ENCODE measurements around the gene PTPRS. TPM values are rescaled to one million over a fixed set of nuclear protein-coding genes. Genes with fewer than 3 reads are reported as not detected.

The PTPRS gene
- total RNA-seq, 1 experiment from 2014 or later = 66.6 TPM

GRCh38 chr19:5291588-5292193 lies 48.9 kb downstream of the PTPRS start:
- Histone ChIP-seq H3K4me3 (peak overlapping the region; percentile 94; the same call in 1 of the 2 replicates), H3K27ac (no peak overlapping the region), H3K9me3 (replicated peaks) (no peaks in the 10 kb centered on the region), H3K36me3 (0 out of 2 replicates have a peak, but pooled peaks cover 2% of the 10 kb centered on the region), H3K27me3 (replicated peaks) (no peaks in the 10 kb centered on the region), H3K4me1 (replicated peaks) (peaks cover 23% of the 10 kb centered on the region)
- no peak for DNase-seq (ENCODE audit: low read depth in 1 of 2, low spot score in 2 of 2)

Other genes with a start within 250 kb of the PTPRS start
- not detected in 2 replicates for gene ZNRF4, start 114.6 kb upstream of the PTPRS start, total RNA-seq (2014; rRNA removed; shearing (Covaris generic))
- gene TINCR, start 227.1 kb upstream of the PTPRS start, total RNA-seq (2014; rRNA removed; shearing (Covaris generic)) = not detected in 2 replicates